ENCODE data around the gene HECTD2. TPM values are rescaled to one million over a fixed set of nuclear protein-coding genes. Genes with fewer than 3 reads are reported as not detected.

Gene HECTD2
- total RNA-seq, 6 experiments from 2014 or later, result 1.5 to 3.7 (median 3.1) TPM

- ATAC-seq (no peak), DNase-seq (no peak)
- Histone ChIP-seq H3K4me3 (no peak overlapping the region), H3K9me3 (no peaks in the 10 kb centered on the region), H3K27ac (no peak overlapping the region), H3K4me1 (peaks cover 0 to 15% (median 7%) of the 10 kb centered on the region in 4 donors), H3K36me3 (no peaks in the 10 kb centered on the region), H3K27me3 (no peaks in the 10 kb centered on the region)
- no peak for TF ChIP-seq POLR2A (IDR thresholded peaks at IDR 0.05)
- TF ChIP-seq, protein P1, sequence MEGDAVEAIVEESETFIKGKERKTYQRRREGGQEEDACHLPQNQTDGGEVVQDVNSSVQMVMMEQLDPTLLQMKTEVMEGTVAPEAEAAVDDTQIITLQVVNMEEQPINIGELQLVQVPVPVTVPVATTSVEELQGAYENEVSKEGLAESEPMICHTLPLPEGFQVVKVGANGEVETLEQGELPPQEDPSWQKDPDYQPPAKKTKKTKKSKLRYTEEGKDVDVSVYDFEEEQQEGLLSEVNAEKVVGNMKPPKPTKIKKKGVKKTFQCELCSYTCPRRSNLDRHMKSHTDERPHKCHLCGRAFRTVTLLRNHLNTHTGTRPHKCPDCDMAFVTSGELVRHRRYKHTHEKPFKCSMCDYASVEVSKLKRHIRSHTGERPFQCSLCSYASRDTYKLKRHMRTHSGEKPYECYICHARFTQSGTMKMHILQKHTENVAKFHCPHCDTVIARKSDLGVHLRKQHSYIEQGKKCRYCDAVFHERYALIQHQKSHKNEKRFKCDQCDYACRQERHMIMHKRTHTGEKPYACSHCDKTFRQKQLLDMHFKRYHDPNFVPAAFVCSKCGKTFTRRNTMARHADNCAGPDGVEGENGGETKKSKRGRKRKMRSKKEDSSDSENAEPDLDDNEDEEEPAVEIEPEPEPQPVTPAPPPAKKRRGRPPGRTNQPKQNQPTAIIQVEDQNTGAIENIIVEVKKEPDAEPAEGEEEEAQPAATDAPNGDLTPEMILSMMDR (IDR thresholded peaks at IDR 0.05), result no peak
- WGBS (ENCODE audit: insufficient coverage, low coverage, low lambda C conversion rate, missing lambda C conversion rate), result 91% methylated on average over 1 of the region's 1 CpG
- intact Hi-C loops (cut with DNase I), result no loop called here
Observed at GRCh38 chr10:91512458-91512857, 102.3 kb downstream of the HECTD2 start.

DNA sequence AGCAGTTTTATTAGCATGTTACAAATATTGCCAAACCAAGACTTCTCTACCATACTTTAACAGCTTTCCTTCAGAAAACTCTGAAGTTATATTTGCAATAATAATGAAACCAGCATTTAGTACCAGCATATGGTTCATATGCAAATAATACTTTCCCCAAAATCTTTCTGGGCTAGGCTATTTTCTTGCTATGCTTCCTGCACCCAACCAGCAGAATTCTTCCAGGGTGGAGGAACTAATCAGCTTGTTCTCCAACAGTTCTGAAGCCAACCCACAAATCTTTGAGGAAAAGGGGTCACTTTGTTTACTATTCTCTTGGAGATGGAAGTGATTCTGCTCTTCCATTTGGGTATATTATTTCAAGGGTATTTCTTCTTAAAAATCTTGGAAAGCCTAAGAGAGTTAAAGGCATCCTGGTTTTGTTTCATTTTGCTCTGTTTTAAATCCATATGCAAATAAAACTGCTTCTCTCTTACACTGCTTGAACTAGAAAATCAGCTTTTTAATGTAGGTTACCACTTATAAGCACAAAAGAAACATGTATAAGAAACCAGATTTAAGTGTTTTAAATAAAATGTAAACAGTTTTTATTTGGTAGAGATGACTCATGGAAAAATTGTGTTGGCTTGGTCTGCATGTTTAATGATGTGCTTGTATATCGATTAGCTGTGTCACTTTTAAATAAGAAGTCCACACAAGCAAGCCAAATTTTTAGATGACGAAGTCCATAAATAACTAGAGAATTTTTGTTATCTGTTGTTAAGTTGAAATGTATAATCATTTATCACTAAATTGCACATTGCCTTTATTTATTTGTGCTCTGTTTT is 103.7 kb downstream of the HECTD2 start:
- H3K36me3 ChIP-seq, result no peaks in the 10 kb centered on the region
- no peaks in the 10 kb centered on the region for H3K9me3 ChIP-seq
- H3K27me3 ChIP-seq, result no peaks in the 10 kb centered on the region
- no peak for TF ChIP-seq POLR2A (IDR thresholded peaks at IDR 0.05)
- TF ChIP-seq, protein P1 (IDR thresholded peaks at IDR 0.05), result no peak
- 13% methylated on average over 2 of the region's 2 CpGs for WGBS (ENCODE audit: insufficient coverage, low coverage, low lambda C conversion rate, missing lambda C conversion rate)
- H3K27ac ChIP-seq, result peak overlapping the region in 1 of 3 donors; percentile 8
- intact Hi-C loops (cut with DNase I), result no loop called here
- H3K4me1 ChIP-seq, result peaks cover 0 to 15% (median 7%) of the 10 kb centered on the region in 4 donors
- DNase-seq (no peak), ATAC-seq (peak in 3 of 4 donors; percentile 38 to 68 (median 49))
- H3K4me3 ChIP-seq, result no peak overlapping the region

DNA sequence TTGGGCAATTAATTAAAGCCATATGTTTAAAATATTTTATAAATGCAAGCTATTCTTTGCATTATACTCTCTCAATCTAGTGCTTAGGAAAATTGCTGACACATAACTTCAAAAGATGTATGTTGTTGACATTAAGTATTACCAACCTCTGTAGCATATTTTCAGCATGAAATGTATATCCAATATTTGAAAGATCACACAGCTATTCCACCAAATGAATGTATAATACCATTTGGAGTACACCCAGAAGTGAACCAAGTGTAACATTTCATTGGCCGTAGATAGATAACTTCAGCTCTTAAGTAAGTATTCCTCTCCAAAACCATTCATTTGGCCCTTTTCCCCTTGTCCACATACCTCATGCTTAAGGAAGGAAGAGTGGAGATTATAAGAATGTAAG is 104.6 kb downstream of the HECTD2 start:
- H3K4me3 ChIP-seq, result no peak overlapping the region
- 88% methylated on average over 1 of the region's 1 CpG for WGBS (ENCODE audit: insufficient coverage, low coverage, low lambda C conversion rate, missing lambda C conversion rate)
- no peak for ATAC-seq
- H3K4me1 ChIP-seq, result peaks cover 0 to 15% (median 7%) of the 10 kb centered on the region in 4 donors
- no peaks in the 10 kb centered on the region for H3K9me3 ChIP-seq
- H3K36me3 ChIP-seq, result no peaks in the 10 kb centered on the region
- no peak overlapping the region for H3K27ac ChIP-seq
- intact Hi-C loops (cut with DNase I), result no loop called here
- DNase-seq, result no peak
- no peaks in the 10 kb centered on the region for H3K27me3 ChIP-seq
- TF ChIP-seq POLR2A (IDR thresholded peaks at IDR 0.05), result no peak
- TF ChIP-seq, protein P1 (IDR thresholded peaks at IDR 0.05), result no peak

GRCh38 chr10:91517394-91517793 is 107.2 kb downstream of the HECTD2 start:
- no peak for ATAC-seq
- H3K27ac ChIP-seq, result no peak overlapping the region
- H3K36me3 ChIP-seq, result no peaks in the 10 kb centered on the region
- no peak overlapping the region for H3K4me3 ChIP-seq
- intact Hi-C loops (cut with DNase I), result no loop called here
- peaks cover 0 to 22% (median 12%) of the 10 kb centered on the region in 4 donors for H3K4me1 ChIP-seq
- no peak for DNase-seq
- TF ChIP-seq, protein P1 (IDR thresholded peaks at IDR 0.05), result no peak
- TF ChIP-seq POLR2A (IDR thresholded peaks at IDR 0.05), result no peak
- H3K27me3 ChIP-seq, result no peaks in the 10 kb centered on the region
- H3K9me3 ChIP-seq, result no peaks in the 10 kb centered on the region

Data from right lobe of liver (tissue), 6 donors.